Neural progenitor cell (in vitro differentiated cells): Measurements from ENCODE around the gene IRF2BP2. TPM values are rescaled to one million over a fixed set of nuclear protein-coding genes. Genes with fewer than 3 reads are reported as not detected.

Source experiments
- DNase-seq: peaks from one replicate; pipeline ENCODE4 v3.0.0-alpha.2; 2016; ENCODE audit warnings: low spot score
- H2AFZ ChIP-seq: fragments of 200-600 bp; sonication (generic); replicated peaks from 2 replicates; pipeline ENCODE4 v1.6.1; 2016; ENCODE audit warnings: antibody characterized with exemption
- H3F3A ChIP-seq: fragments of 200-600 bp; sonication (generic); 2 replicates; pipeline ENCODE4 v1.6.1; 2016; ENCODE audit warnings: antibody characterized with exemption, low read depth
- H3K27ac ChIP-seq: fragments of 200-600 bp; sonication (generic); 2 replicates; pipeline ENCODE4 v1.5.1; 2016; ENCODE audit warnings: mild to moderate bottlenecking
- H3K27me3 ChIP-seq: fragments of 200-600 bp; sonication (generic); 2 replicates; pipeline ENCODE4 v1.6.1; 2016; ENCODE audit warnings: mild to moderate bottlenecking, moderate library complexity
- H3K36me3 ChIP-seq: fragments of 200-600 bp; sonication (generic); 2 replicates; pipeline ENCODE4 v1.5.1; 2016
- H3K4me1 ChIP-seq: fragments of 200-600 bp; sonication (generic); 2 replicates; pipeline ENCODE4 v1.6.1; 2016; ENCODE audit warnings: mixed run types
- H3K4me2 ChIP-seq: fragments of 200-600 bp; sonication (generic); 2 replicates; pipeline ENCODE4 v1.6.1; 2016
- H3K4me3 ChIP-seq: fragments of 200-600 bp; sonication (generic); 2 replicates; pipeline ENCODE4 v1.5.1; 2016
- H3K79me2 ChIP-seq: fragments of 200-600 bp; sonication (generic); 2 replicates; pipeline ENCODE4 v1.6.1; 2016; ENCODE audit warnings: low read depth
- H3K9ac ChIP-seq: fragments of 200-600 bp; sonication (generic); 2 replicates; pipeline ENCODE4 v1.6.1; 2016
- H3K9me3 ChIP-seq: fragments of 200-600 bp; sonication (generic); 2 replicates; pipeline ENCODE4 v1.5.1; 2016; ENCODE audit warnings: low read depth
- H4K20me1 ChIP-seq: fragments of 200-600 bp; sonication (generic); 2 replicates; pipeline ENCODE4 v1.6.1; 2016; ENCODE audit warnings: low read depth
- H3K27ac Mint-ChIP-seq: 3 replicates; pipeline ENCODE4 v1.8.0; 2021; ENCODE audit warnings: mixed read lengths
- H3K27me3 Mint-ChIP-seq: 2 replicates; pipeline ENCODE4 v1.8.0; 2022; ENCODE audit warnings: low read depth, mild to moderate bottlenecking, inconsistent platforms, moderate library complexity, mixed read lengths; ENCODE audit not compliant: insufficient read depth
- H3K36me3 Mint-ChIP-seq: 3 replicates; pipeline ENCODE4 v1.8.0; 2021; ENCODE audit warnings: mixed read lengths
- H3K4me1 Mint-ChIP-seq: 3 replicates; pipeline ENCODE4 v1.8.0; 2021; ENCODE audit warnings: mixed read lengths
- H3K4me3 Mint-ChIP-seq: 3 replicates; pipeline ENCODE4 v1.8.0; 2021; ENCODE audit warnings: mild to moderate bottlenecking, moderate library complexity, mixed read lengths
- H3K9me3 Mint-ChIP-seq: 3 replicates; pipeline ENCODE4 v1.8.0; 2020; ENCODE audit warnings: mixed read lengths
- EZH2 ChIP-seq: fragments of 200-600 bp; sonication (generic); IDR thresholded peaks from 2 replicates; pipeline ENCODE4 v1.6.1; 2017; ENCODE audit warnings: antibody characterized with exemption, mild to moderate bottlenecking, moderate library complexity
- EZH2phosphoT487 ChIP-seq: fragments of 200-600 bp; sonication (generic); IDR thresholded peaks from 2 replicates; pipeline ENCODE4 v1.6.1; 2017; ENCODE audit warnings: antibody characterized with exemption
- total RNA-seq: library from RNA; depleted of rRNA; stranded (reverse); fragments of >200 nt; gene quantifications from 2 replicates; pipeline ENCODE4 v1.2.3, GENCODE V29; 2015; ENCODE audit warnings: low replicate concordance
- TF ChIP-seq, protein P1 (sequence below): fragments of 200-600 bp; sonication (generic); IDR thresholded peaks from 2 replicates; pipeline ENCODE4 v1.5.1; 2017; ENCODE audit warnings: antibody characterized with exemption, mild to moderate bottlenecking

Gene IRF2BP2
- total RNA-seq, 1 donor from 2014 or later, result 22.9 TPM

DNA sequence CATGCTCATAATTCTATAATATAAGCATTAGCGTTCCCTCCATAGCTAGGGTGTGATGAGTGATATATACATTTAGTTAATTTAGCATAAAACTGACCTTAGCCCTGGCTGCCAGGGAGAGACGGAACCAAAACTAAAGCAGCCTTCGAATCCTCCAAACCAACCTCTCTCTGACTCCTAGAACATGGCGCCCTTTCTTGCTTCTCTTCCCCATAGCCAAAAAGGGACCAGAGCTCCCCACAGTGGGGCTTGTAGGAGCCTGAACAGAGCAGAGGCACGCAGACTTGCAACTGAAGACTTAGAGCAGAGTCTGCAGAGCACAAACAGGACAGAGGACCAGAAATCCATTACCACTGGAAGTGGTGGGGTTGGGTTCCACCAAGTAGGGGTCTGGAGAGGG is 17.7 kb downstream of the IRF2BP2 start:
- Histone ChIP-seq H4K20me1 (no peaks in the 10 kb centered on the region), H3K4me1 (no peaks in the 10 kb centered on the region), H3K27me3 (no peaks in the 10 kb centered on the region), H3K4me3 (no peak overlapping the region), H3K9me3 (no peaks in the 10 kb centered on the region), H2AFZ (no peak overlapping the region), H3K4me2 (no peak overlapping the region), H3K27ac (no peak overlapping the region), H3K9ac (no peak overlapping the region), H3K79me2 (no peaks in the 10 kb centered on the region), H3K36me3 (no peaks in the 10 kb centered on the region), H3F3A (no peaks in the 10 kb centered on the region)
- H3K27ac Mint-ChIP-seq, result no peak overlapping the region
- peaks cover 4% of the 10 kb centered on the region for H3K9me3 Mint-ChIP-seq
- no peak for TF ChIP-seq EZH2phosphoT487
- TF ChIP-seq, protein P1, sequence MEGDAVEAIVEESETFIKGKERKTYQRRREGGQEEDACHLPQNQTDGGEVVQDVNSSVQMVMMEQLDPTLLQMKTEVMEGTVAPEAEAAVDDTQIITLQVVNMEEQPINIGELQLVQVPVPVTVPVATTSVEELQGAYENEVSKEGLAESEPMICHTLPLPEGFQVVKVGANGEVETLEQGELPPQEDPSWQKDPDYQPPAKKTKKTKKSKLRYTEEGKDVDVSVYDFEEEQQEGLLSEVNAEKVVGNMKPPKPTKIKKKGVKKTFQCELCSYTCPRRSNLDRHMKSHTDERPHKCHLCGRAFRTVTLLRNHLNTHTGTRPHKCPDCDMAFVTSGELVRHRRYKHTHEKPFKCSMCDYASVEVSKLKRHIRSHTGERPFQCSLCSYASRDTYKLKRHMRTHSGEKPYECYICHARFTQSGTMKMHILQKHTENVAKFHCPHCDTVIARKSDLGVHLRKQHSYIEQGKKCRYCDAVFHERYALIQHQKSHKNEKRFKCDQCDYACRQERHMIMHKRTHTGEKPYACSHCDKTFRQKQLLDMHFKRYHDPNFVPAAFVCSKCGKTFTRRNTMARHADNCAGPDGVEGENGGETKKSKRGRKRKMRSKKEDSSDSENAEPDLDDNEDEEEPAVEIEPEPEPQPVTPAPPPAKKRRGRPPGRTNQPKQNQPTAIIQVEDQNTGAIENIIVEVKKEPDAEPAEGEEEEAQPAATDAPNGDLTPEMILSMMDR, result no peak
- TF ChIP-seq EZH2, result no peak
- peaks cover 14% of the 10 kb centered on the region for H3K27me3 Mint-ChIP-seq
- no peak overlapping the region for H3K4me3 Mint-ChIP-seq
- H3K4me1 Mint-ChIP-seq, result peaks cover 7% of the 10 kb centered on the region
- H3K36me3 Mint-ChIP-seq, result peaks cover 3% of the 10 kb centered on the region
- DNase-seq, result no peak

DNA sequence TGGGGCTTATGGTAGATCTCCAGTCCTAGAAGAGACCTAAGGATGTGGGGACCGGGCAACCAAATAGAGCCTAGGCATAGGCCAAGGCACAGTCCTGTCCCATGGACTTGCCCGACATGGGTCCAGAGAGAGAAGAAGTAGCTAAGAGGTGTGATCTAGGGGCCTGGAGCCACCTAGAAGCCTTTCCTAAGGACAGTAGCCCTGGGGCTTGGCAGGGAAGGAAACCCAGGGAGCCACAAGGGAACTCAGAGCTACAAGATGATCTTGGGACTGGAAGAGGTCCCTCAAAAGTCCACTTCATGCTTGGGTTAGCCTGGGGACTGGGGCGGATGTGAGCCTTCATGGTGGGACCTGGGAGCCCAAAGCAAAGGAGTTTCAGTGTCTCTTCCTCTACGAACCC is 18.8 kb downstream of the IRF2BP2 start:
- no peak for DNase-seq
- Mint-ChIP-seq H3K4me3 (no peak overlapping the region), H3K27ac (no peak overlapping the region), H3K36me3 (peaks cover 3% of the 10 kb centered on the region), H3K4me1 (peaks cover 7% of the 10 kb centered on the region), H3K9me3 (peaks cover 4% of the 10 kb centered on the region), H3K27me3 (peaks cover 14% of the 10 kb centered on the region)
- Histone ChIP-seq H4K20me1 (no peaks in the 10 kb centered on the region), H3K4me1 (no peaks in the 10 kb centered on the region), H3K4me2 (no peak overlapping the region), H3K27me3 (no peaks in the 10 kb centered on the region), H3K9me3 (no peaks in the 10 kb centered on the region), H3K9ac (no peak overlapping the region), H3K79me2 (no peaks in the 10 kb centered on the region), H3K27ac (no peak overlapping the region), H3K4me3 (no peak overlapping the region), H3F3A (no peaks in the 10 kb centered on the region), H3K36me3 (no peaks in the 10 kb centered on the region), H2AFZ (no peak overlapping the region)
- TF ChIP-seq, protein P1, result no peak
- TF ChIP-seq EZH2, result no peak
- no peak for TF ChIP-seq EZH2phosphoT487

DNA sequence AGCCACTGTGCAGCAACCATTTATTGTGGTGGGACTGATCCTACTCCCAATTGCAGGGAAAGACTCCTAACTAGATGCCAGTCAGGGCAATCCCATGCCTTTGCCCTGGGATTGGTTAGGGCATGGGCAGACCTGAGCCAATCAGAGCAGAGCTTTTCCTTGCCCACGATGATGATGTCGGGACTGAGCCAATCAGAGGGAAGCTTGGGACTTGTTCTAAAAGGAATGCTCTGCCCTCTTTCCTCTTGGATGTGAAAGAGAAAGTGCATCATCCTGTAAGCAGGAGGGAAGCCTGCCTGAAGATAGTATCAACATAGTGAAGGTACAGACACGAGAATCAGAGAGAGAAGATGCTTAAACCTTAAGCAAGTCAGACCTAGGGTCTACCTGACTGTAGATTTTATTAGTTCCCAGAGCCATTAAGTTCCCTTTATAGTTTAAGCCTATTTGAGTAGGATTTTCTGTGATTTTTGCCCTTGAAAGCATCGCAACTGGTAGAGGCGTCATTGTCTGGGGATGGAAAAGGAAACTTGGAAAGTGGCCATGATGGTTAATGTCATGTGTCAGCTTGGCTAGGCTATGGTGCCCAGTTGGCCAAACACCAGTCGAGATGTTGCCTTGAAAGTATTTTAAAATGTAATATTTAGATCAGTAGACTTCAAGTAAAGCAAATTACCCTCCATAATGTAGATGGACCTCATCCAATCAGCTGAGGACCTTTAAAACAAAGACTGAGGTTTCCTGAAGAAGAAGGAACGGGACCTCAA is 19.9 kb downstream of the IRF2BP2 start:
- Histone ChIP-seq H3K4me2 (no peak overlapping the region), H3K9me3 (no peaks in the 10 kb centered on the region), H3K4me3 (no peak overlapping the region), H3F3A (no peaks in the 10 kb centered on the region), H3K79me2 (no peaks in the 10 kb centered on the region), H3K27ac (no peak overlapping the region), H4K20me1 (no peaks in the 10 kb centered on the region), H3K9ac (no peak overlapping the region), H3K4me1 (no peaks in the 10 kb centered on the region), H2AFZ (no peak overlapping the region), H3K27me3 (no peaks in the 10 kb centered on the region), H3K36me3 (no peaks in the 10 kb centered on the region)
- H3K27me3 Mint-ChIP-seq, result peaks cover 15% of the 10 kb centered on the region
- TF ChIP-seq, protein P1, result no peak
- TF ChIP-seq EZH2phosphoT487 (no peak), EZH2 (no peak)
- H3K4me1 Mint-ChIP-seq, result peaks cover 17% of the 10 kb centered on the region
- no peak overlapping the region for H3K27ac Mint-ChIP-seq
- H3K9me3 Mint-ChIP-seq, result peaks cover 4% of the 10 kb centered on the region
- H3K4me3 Mint-ChIP-seq, result no peak overlapping the region
- no peak for DNase-seq
- peaks cover 3% of the 10 kb centered on the region for H3K36me3 Mint-ChIP-seq
